HT-29 (cell line): ENCODE results near the gene LNPEP. TPM values are rescaled to one million over a fixed set of nuclear protein-coding genes. Genes with fewer than 3 reads are reported as not detected.
"Not testable (repeated sequence)": the region's sequence is repeated elsewhere in the genome, so short reads cannot be mapped to it uniquely, and the experiment has no call there.

Source experiments
- DNase-seq: peaks from one replicate; pipeline ENCODE4 v3.0.0-alpha.2; 2015; ENCODE audit warnings: low spot score
- total RNA-seq: library from RNA; depleted of rRNA; stranded (reverse); fragments of >200 nt; shearing (Covaris generic); gene quantifications from 2 replicates; pipeline ENCODE4 v1.2.3, GENCODE V29; 2014

The LNPEP gene
- total RNA-seq, 1 experiment from 2014 or later, result 7.8 TPM

GRCh38 chr5:96928931-96929708, 6.8 kb upstream of the LNPEP start:
- no peak for DNase-seq

- no peak for DNase-seq
These were observed 5.8 kb upstream of the LNPEP start for GRCh38 chr5:96930058-96930457.

DNA sequence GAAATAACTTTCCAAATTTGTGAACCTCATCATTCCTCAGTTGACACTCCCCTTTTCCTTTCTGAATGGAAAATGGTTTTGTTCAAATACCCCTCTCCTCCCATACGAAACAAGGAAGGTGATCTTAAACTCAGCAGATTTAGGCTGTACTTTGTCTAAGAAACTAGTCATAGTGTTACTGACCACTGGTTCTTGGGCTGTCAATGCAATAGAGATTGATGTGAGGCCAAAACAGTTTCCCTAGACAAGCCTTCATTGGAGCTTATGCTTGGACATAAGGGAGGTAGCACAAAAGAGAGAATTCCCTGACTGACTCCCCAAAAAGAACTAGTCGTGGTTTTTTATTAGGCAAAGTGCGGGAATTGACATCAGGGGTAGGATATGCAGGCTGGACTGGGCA, 5.3 kb upstream of the LNPEP start:
- DNase-seq, result no peak

DNA sequence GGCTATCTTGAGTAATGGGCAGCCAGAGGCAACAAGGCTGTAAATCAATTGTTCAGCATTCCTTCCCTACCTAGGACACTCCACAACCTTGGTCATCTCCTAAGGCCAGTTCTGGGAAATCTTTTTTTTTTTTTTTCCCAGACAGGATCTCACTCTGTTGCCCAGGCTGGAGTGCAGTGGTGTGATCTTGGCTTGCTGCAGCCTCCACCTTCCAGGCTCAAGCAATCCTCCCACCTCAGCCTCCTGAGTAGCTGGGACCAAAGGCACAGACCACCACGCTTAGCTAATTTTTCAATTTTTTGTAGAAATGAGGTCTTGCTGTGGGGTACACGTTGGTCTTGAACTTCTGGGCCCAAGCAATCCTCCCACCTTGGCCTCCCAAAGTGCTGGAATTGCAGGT, 4.8 kb upstream of the LNPEP start:
- not testable (repeated sequence) for DNase-seq

DNA sequence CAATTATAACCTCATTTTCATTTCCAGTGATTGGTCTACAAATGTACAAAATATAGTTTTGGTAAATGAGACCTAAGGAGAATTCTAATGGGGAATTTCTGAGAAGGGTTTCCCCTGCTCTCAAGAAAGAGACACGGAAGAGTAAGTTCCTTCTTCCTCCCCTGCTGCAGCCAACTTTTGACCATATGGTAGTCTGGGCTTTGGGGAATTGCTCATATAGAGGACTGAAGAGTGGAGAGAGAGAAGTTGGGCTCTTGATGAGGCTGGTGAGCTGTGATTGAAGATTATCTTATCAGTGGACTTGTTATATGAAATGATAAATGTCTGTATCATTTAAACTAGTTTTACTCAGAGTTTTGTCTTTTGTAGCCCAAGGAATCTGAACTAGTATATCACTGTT, 4.3 kb upstream of the LNPEP start:
- no peak for DNase-seq

DNA sequence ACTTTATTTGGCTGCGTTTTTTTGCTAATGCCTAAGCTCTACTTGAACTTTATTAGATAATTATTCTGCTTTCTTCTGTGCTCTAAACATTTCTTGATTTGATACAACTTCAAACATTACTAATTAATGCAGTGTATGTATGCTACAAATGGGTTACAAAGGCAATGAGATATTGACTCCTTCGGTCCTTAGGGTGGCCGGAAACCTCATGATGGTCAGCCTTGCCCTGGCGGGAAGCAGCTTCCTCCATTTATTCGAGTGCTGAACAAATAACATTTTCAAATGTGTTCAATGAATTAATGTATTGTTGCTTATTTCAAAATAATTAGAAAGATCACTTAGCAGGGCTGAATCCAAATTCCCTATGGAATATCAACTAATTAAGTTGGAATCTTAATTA, 3.9 kb upstream of the LNPEP start:
- DNase-seq, result no peak

DNA sequence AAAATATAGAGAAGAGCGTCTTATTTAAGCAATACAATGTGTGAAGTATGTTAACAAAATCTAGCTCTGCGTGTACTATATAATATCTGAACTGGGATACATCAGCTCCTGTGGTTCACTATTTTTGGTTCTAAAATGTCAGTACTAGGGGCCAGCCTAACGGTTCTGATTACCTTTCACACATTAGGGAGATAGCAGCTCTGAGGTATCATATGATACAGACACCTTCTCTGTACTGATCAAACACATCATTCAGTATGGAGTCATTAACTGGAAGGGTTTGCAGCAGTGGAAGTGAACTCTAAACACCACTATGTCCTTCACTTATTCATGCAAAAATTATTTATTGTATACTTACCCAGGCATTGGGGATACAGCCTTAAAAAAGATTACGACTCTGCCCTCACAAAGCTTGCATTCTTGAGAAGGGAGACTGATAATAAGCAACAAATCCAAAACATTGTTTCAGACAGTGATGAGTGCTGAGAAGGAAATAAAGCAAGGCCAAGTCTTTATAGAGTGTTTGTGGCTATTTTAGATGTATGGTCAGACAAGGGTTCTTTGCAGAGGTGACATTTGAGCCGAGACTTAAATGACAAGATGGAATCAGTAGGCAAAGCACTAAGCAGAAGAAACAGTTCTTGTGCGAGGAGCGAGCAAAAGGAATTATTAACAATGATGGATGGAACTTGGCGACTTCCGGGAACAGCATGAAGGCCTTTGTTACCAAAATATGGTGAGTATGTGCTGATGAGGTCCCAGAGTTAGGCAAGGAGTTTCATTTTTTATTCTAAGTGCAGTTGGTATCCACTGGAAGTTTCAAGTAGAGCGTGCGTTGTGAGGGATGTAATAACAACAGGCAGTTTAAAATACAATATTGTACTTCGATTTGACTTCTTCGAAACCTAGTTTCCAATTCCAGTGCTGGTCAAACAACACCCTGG, 1.8 kb upstream of the LNPEP start:
- DNase-seq, result peak; percentile 6

- peak; percentile 95 for DNase-seq
These were observed 947 bp upstream of the LNPEP start for GRCh38 chr5:96934708-96935558.

DNA sequence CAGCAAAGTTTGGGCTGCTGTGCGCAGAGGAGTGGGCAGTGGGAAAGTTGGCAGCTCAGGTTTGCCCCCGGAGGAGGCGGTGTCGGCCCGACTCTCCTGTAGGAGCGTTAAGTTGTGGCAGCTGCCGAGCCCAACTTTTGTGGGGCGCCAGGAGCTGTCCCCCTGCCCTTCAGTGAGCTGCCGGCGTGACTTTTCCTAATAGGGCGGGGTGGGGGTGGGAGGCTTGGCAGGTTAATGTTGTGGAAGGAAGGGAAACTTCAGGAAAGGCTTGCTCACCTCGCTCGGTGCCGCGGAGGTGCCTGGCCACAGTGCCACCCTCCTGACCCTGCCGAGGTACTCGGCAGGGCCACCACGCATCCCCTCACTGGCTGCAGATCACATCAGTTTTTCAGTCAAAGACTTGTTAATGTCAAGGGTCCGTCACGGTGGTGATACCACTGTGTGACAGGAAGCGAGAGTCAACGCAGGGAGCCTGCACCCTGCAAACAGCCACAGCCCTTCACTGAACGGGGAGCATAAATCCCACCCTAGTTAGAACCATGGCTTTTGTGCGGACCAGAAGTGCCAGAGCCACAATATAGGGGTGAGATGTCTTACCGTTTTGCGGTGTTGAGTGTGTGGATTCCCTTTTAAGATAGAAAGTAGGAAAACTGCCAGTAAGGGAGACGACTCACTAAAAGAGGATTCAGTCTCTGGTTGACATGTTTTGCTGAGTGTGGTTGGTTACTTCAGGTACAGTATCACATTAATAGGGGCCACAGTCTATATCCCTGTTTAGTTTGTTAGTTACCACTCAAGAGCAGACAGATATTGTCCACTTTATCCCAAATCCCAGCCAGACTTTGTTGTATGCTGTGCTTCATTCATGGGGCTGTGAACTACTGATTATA, 796 bp downstream of the LNPEP start:
- DNase-seq, result peak; percentile 45

DNA sequence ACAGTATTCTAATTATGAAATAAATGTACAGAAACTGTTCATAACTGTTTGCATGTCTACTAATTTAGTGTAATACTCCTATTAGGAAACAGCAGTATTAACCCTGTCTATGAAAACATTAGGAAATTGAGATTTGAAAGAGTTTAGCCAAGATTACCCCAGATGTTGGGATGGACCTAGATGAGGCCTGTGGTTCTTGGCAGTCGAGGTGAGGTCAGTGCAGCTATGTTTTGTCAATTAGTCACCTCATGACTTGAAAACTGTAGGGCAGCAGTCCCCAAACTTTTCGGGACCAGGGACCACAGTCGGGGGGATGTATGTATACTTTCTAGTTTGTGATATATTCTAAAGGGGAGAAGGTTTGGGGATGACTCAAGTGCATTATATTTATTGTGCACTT, 4.7 kb downstream of the LNPEP start:
- DNase-seq, result no peak

GRCh38 chr5:96941140-96941539, 5.3 kb downstream of the LNPEP start:
- no peak for DNase-seq

DNA sequence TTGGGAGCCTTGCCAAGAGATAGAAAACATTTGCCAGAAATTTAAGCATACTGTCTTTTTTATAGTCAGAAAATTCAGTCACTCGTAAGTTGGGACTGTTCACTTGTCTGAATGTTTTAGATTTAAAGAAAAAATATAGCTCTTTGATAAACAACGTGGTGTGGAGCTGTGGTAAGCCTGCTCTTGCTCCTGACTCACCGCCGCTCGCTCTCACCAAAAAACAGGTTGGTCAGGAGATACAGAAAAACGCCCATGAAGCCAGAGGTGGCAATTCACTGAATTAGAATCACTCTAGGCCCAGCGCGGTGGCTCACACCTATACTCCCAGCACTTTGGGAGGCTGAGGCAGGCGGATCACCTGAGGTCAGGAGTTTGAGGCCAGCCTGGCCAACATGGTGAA, 6.2 kb downstream of the LNPEP start:
- DNase-seq, result no peak

DNA sequence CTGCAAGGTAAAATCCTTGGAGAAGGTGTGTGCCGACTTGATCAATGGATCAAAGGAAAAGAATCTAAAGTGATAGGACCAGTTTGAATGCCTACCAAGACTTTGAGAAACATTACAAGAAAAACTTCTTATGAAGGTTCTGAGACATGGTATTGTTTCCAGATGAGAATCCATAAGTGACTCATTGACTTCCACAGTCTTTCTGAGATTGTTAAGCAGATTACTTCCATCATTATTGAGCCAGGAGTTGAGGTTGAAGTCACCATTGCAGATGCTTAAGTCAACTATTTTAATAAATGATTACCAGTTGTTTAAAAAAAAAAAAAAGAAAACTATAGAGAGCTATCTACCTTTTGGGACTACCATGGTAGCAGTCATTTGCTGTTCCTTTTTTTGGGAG, 7.0 kb downstream of the LNPEP start:
- DNase-seq, result no peak

GRCh38 chr5:96943799-96944198, 7.9 kb downstream of the LNPEP start:
- DNase-seq, result no peak

GRCh38 chr5:96945144-96945897, 9.4 kb downstream of the LNPEP start:
- DNase-seq, result no peak

- DNase-seq, result no peak
These were observed 10.5 kb downstream of the LNPEP start for GRCh38 chr5:96946381-96946780.

- no peak for DNase-seq
These were observed 16.4 kb downstream of the LNPEP start for GRCh38 chr5:96952118-96952750.

- DNase-seq, result no peak
These were observed 17.3 kb downstream of the LNPEP start for GRCh38 chr5:96952974-96953730.
